Breast epithelium (tissue), 4 donors: ENCODE results near the gene WDR37. TPM values are rescaled to one million over a fixed set of nuclear protein-coding genes. Genes with fewer than 3 reads are reported as not detected.

ENCODE experiments used
- DNase-seq, 2 donors: peaks; one replicate each; pipeline ENCODE4 v3.0.0-alpha.2; 2019; ENCODE audit warnings: low spot score in 2 of 2
- H3K27ac ChIP-seq, 2 donors: fragments of 200-600 bp; sonication (generic) in 1 of 2; one replicate each; pipeline ENCODE4 v1.5.1; 2016 to 2019; ENCODE audit warnings: mild to moderate bottlenecking in 1 of 2
- H3K27me3 ChIP-seq, 2 donors: fragments of 200-600 bp; sonication (generic) in 1 of 2; one replicate each; pipeline versions ENCODE4 v1.5.1 to v1.6.0; 2017 to 2019; ENCODE audit warnings: control low read depth in 1 of 2, mild to moderate bottlenecking in 1 of 2
- H3K36me3 ChIP-seq: fragments of 200-600 bp; one replicate; pipeline ENCODE4 v1.5.1; 2019
- H3K4me1 ChIP-seq, 2 donors: fragments of 200-600 bp; sonication (generic); one replicate each; pipeline ENCODE4 v1.5.1; 2016 to 2019; ENCODE audit warnings: control low read depth in 1 of 2
- H3K4me3 ChIP-seq, 3 donors: fragments of 200-600 bp; sonication (generic); 1 replicate in 2 of 3; 2 replicates in 1 of 3; pipeline ENCODE4 v1.5.1; 2016 to 2019; ENCODE audit warnings: mild to moderate bottlenecking in 3 of 3, moderate library complexity in 2 of 3
- H3K9me3 ChIP-seq, 2 donors: fragments of 200-600 bp; sonication (generic) in 1 of 2; one replicate each; pipeline ENCODE4 v1.5.1; 2016 to 2019; ENCODE audit warnings: control low read depth in 1 of 2
- POLR2A ChIP-seq: fragments of 450-650 bp; IDR thresholded peaks from one replicate; pipeline ENCODE4 v1.6.1; 2016; ENCODE audit warnings: antibody characterized with exemption, mild to moderate bottlenecking, moderate library complexity
- POLR2AphosphoS5 ChIP-seq, 3 donors: sonication (generic); formaldehyde crosslinking; IDR thresholded peaks; one replicate each; pipeline ENCODE4 v1.6.1; 2017; ENCODE audit warnings: antibody characterized with exemption in 3 of 3
- intact Hi-C: fragments of 100-400 bp; cut with DNase I; formaldehyde crosslinking; loops from one replicate; pipeline ENCODE4 v1.15.1; 2023; ENCODE audit warnings: low total_unique reads
- total RNA-seq, 3 donors: library from RNA; depleted of rRNA; stranded (reverse); fragments of >200 nt; gene quantifications; one replicate each; pipeline ENCODE4 v1.1.0, GENCODE V29; 2016
- TF ChIP-seq, protein P1 (sequence below), 3 donors: fragments of 450-650 bp; IDR thresholded peaks; one replicate each; pipeline ENCODE4 v1.5.1; 2016 to 2017; ENCODE audit warnings: antibody characterized with exemption in 3 of 3, mild to moderate bottlenecking in 3 of 3, moderate library complexity in 3 of 3

The WDR37 gene
- total RNA-seq, 3 donors from 2014 or later, result 13.9 to 18.0 (median 14.4) TPM

DNA sequence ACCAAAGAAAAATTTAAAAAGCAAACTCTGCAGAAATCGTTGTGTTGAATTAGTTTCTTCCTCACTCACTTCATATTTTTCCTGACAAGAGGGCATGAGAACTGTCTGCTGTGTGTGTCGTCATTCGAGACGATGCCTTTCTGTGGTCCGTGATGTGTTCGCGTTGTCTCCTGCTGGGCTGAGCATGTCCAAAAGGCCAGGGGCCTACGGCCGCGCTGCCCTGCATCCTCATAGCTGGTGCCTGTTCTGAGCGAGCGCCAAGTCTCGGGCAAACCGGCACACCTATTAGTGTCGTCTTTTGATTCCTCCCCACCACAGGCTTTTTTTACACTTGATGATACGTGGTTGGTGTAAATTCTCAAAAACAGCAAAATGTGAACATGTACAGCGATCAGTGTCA, 27.4 kb downstream of the WDR37 start:
- Histone ChIP-seq H3K4me1 (no peaks in the 10 kb centered on the region), H3K27ac (no peak overlapping the region), H3K9me3 (no peaks in the 10 kb centered on the region), H3K4me3 (no peak overlapping the region), H3K27me3 (no peaks in the 10 kb centered on the region), H3K36me3 (no peaks in the 10 kb centered on the region)
- intact Hi-C loops, result no loop called here
- TF ChIP-seq POLR2A, result no peak
- TF ChIP-seq, protein P1, sequence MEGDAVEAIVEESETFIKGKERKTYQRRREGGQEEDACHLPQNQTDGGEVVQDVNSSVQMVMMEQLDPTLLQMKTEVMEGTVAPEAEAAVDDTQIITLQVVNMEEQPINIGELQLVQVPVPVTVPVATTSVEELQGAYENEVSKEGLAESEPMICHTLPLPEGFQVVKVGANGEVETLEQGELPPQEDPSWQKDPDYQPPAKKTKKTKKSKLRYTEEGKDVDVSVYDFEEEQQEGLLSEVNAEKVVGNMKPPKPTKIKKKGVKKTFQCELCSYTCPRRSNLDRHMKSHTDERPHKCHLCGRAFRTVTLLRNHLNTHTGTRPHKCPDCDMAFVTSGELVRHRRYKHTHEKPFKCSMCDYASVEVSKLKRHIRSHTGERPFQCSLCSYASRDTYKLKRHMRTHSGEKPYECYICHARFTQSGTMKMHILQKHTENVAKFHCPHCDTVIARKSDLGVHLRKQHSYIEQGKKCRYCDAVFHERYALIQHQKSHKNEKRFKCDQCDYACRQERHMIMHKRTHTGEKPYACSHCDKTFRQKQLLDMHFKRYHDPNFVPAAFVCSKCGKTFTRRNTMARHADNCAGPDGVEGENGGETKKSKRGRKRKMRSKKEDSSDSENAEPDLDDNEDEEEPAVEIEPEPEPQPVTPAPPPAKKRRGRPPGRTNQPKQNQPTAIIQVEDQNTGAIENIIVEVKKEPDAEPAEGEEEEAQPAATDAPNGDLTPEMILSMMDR (IDR thresholded peaks at IDR 0.05), result no peak
- DNase-seq, result no peak

DNA sequence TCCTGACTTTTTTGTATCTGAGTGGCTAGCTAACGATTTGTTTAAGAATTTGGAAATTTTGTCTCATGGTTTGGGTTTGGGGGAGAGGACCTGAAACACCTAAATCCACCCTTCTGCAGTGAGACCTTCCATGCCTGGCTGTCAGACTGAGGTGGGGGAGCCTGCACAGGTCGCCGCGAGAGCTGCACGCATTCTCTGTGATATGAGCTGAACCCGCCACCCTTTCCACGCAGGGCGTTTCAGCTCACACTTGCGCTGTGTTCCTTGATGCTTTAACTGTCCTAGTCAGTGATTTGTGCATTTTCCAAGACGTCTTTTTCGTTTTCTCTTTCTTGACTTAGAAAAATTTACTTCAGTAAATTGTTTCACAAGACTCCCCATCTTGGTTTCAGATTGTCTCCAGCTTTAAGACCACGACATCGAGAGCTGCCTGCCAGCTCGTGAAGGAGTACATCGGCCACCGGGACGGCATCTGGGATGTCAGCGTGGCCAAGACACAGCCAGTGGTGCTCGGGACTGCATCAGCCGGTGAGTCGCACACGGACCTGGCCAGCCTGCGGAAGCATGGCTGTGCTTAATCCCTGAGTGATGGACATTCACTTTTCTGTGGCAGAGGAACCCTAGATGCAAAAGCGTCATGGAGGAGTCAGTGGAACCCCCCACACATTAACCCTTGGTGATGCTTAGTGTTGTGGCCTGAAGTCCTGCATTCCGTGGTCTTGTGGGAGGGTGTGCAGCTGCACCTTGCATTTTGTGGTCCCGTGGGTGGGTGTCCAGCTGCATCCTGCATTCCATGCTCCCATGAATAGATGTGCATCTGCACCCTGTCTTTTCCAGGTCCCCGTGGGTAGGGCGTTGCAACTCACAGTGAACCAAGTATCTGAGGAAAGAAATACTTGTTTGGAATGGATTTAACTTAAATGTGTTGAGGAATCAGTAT, 28.1 kb downstream of the WDR37 start:
- Histone ChIP-seq H3K36me3 (no peaks in the 10 kb centered on the region), H3K27ac (no peak overlapping the region), H3K9me3 (no peaks in the 10 kb centered on the region), H3K27me3 (no peaks in the 10 kb centered on the region), H3K4me1 (no peaks in the 10 kb centered on the region), H3K4me3 (no peak overlapping the region)
- intact Hi-C loops, result no loop called here
- TF ChIP-seq, protein P1 (IDR thresholded peaks at IDR 0.05), result no peak
- no peak for TF ChIP-seq POLR2A
- no peak for TF ChIP-seq POLR2AphosphoS5 (IDR thresholded peaks at IDR 0.05)
- DNase-seq, result no peak

GRCh38 chr10:1085258-1085657, 29.1 kb downstream of the WDR37 start:
- TF ChIP-seq POLR2A, result no peak
- no peak for TF ChIP-seq POLR2AphosphoS5 (IDR thresholded peaks at IDR 0.05)
- TF ChIP-seq, protein P1 (IDR thresholded peaks at IDR 0.05), result no peak
- Histone ChIP-seq H3K4me1 (no peaks in the 10 kb centered on the region), H3K27me3 (no peaks in the 10 kb centered on the region), H3K4me3 (no peak overlapping the region), H3K36me3 (no peaks in the 10 kb centered on the region), H3K27ac (no peak overlapping the region), H3K9me3 (no peaks in the 10 kb centered on the region)
- intact Hi-C loops, result no loop called here
- no peak for DNase-seq

GRCh38 chr10:1086787-1087186, 30.6 kb downstream of the WDR37 start:
- Histone ChIP-seq H3K9me3 (no peaks in the 10 kb centered on the region), H3K4me3 (no peak overlapping the region), H3K27ac (no peak overlapping the region), H3K27me3 (no peaks in the 10 kb centered on the region), H3K4me1 (no peaks in the 10 kb centered on the region), H3K36me3 (no peaks in the 10 kb centered on the region)
- TF ChIP-seq POLR2AphosphoS5 (IDR thresholded peaks at IDR 0.05), result no peak
- intact Hi-C loops, result no loop called here
- DNase-seq, result no peak

DNA sequence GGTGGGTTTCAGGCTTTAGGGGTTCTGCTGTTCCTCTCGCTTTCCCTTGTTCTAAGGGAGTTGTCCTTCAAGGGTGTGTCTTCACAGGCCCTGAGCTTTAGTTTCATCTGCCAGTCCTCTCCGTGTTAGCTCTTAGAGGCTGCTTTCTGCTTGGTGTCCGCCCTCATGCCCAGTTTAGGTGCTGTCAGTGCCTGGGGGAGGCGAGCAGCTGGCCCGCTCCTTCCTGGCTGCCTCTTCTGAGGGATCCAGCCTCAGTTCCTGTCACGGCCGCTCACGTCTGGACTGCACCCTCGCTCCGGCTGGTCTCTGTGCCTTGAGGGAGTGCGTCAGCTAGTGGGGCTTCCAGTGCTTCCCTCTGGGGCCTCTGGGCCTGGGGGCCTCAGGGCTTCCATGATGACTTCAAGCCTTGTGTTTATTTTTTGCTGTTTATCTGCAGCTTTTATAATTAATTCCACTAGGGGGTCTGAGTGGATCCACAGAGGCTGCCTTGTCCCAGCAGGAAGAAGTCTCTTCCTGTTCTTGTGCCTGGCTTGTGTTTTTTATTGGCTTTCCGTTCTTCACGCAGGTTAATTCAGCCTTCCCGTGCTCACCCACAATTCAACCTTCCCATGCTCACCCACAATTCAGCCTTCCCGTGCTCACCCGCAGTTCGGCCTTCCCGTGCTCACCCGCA, 33.0 kb downstream of the WDR37 start:
- H3K36me3 ChIP-seq, result no peaks in the 10 kb centered on the region
- intact Hi-C loops, result no loop called here
- no peaks in the 10 kb centered on the region for H3K9me3 ChIP-seq
- no peak for DNase-seq
- H3K27me3 ChIP-seq, result no peaks in the 10 kb centered on the region
- H3K27ac ChIP-seq, result no peak overlapping the region
- H3K4me1 ChIP-seq, result no peaks in the 10 kb centered on the region
- TF ChIP-seq POLR2A (no peak), POLR2AphosphoS5 (IDR thresholded peaks at IDR 0.05) (no peak)
- TF ChIP-seq, protein P1 (IDR thresholded peaks at IDR 0.05), result no peak
- no peak overlapping the region for H3K4me3 ChIP-seq
